Tibial nerve (tissue), 4 donors: ENCODE data around the gene HOXA4. TPM values are rescaled to one million over a fixed set of nuclear protein-coding genes. Genes with fewer than 3 reads are reported as not detected.

Experiments
- DNase-seq, 2 donors: peaks; one replicate each; pipeline ENCODE4 v3.0.0-alpha.2; 2019; ENCODE audit warnings: low spot score in 2 of 2
- H3K27ac ChIP-seq, 4 donors: fragments of 200-600 bp; sonication (generic) in 3 of 4; one replicate each; pipeline ENCODE4 v1.5.1; 2017 to 2019; ENCODE audit warnings: mild to moderate bottlenecking in 1 of 4
- H3K27me3 ChIP-seq, 2 donors: fragments of 200-600 bp; sonication (generic) in 1 of 2; one replicate each; pipeline versions ENCODE4 v1.5.1 to v1.6.0; 2017 to 2019
- H3K36me3 ChIP-seq, 3 donors: fragments of 200-600 bp; sonication (generic); one replicate each; pipeline ENCODE4 v1.5.1; 2018 to 2019
- H3K4me1 ChIP-seq, 4 donors: fragments of 200-600 bp; sonication (generic) in 3 of 4; one replicate each; pipeline ENCODE4 v1.5.1; 2017 to 2019
- H3K4me3 ChIP-seq, 4 donors: fragments of 200-600 bp; sonication (generic) in 3 of 4; one replicate each; pipeline ENCODE4 v1.5.1; 2017 to 2019; ENCODE audit warnings: mild to moderate bottlenecking in 1 of 4, moderate library complexity in 1 of 4
- H3K9me3 ChIP-seq, 4 donors: fragments of 200-600 bp; sonication (generic) in 3 of 4; one replicate each; pipeline ENCODE4 v1.5.1; 2017 to 2019
- EP300 ChIP-seq, 2 donors: sonication (generic); formaldehyde crosslinking; IDR thresholded peaks; one replicate each; pipeline ENCODE4 v1.6.1; 2017; ENCODE audit warnings: antibody characterized with exemption in 2 of 2, mild to moderate bottlenecking in 1 of 2
- POLR2A ChIP-seq, 2 donors: fragments of 450-650 bp; IDR thresholded peaks; one replicate each; pipeline ENCODE4 v1.6.1; 2017; ENCODE audit warnings: antibody characterized with exemption in 2 of 2, mild to moderate bottlenecking in 2 of 2, moderate library complexity in 2 of 2
- WGBS, 2 donors: methylation state at CpG; one replicate each; pipeline ENCODE4 v1.1.5; 2018; 5-methylcytosine and 5-hydroxymethylcytosine counted together
- total RNA-seq, 4 donors: library from RNA; depleted of rRNA; stranded (reverse); fragments of >200 nt; gene quantifications; one replicate each; pipeline ENCODE4 v1.1.0, GENCODE V29; 2016
- TF ChIP-seq, protein P1 (sequence below), 5 experiments: fragments of 200-600 bp in 3 of 5; fragments of 450-650 bp in 2 of 5; sonication (generic) in 3 of 5; IDR thresholded peaks; one replicate each; pipeline ENCODE4 v1.5.1; 2016 to 2019; ENCODE audit warnings: antibody characterized with exemption in 5 of 5, mild to moderate bottlenecking in 3 of 5, moderate library complexity in 2 of 5

The HOXA4 gene
- total RNA-seq, 4 donors from 2014 or later, result 4.4 to 6.3 (median 4.7) TPM

- no peak for DNase-seq
- TF ChIP-seq EP300 (IDR thresholded peaks at IDR 0.05) (no peak), POLR2A (IDR thresholded peaks at IDR 0.05) (no peak)
- TF ChIP-seq, protein P1, sequence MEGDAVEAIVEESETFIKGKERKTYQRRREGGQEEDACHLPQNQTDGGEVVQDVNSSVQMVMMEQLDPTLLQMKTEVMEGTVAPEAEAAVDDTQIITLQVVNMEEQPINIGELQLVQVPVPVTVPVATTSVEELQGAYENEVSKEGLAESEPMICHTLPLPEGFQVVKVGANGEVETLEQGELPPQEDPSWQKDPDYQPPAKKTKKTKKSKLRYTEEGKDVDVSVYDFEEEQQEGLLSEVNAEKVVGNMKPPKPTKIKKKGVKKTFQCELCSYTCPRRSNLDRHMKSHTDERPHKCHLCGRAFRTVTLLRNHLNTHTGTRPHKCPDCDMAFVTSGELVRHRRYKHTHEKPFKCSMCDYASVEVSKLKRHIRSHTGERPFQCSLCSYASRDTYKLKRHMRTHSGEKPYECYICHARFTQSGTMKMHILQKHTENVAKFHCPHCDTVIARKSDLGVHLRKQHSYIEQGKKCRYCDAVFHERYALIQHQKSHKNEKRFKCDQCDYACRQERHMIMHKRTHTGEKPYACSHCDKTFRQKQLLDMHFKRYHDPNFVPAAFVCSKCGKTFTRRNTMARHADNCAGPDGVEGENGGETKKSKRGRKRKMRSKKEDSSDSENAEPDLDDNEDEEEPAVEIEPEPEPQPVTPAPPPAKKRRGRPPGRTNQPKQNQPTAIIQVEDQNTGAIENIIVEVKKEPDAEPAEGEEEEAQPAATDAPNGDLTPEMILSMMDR (IDR thresholded peaks at IDR 0.05), result peak in 3 of 5 experiments; percentile 13 to 21 (median 19)
- Histone ChIP-seq H3K27ac (peak overlapping the region; percentile 56 to 90 (median 71)), H3K36me3 (no peaks in the 10 kb centered on the region), H3K9me3 (no peaks in the 10 kb centered on the region), H3K4me1 (peaks cover 0 to 80% (median 6%) of the 10 kb centered on the region in 4 donors), H3K4me3 (peak overlapping the region; percentile 51 to 76 (median 64)), H3K27me3 (peaks cover 0 to 50% of the 10 kb centered on the region in 2 donors)
- WGBS, 2 donors, result 26 to 32% methylated on average over 11 to 22 of the region's 72 CpGs
Observed at GRCh38 chr7:27129729-27130539, 623 bp downstream of the HOXA4 start.

DNA sequence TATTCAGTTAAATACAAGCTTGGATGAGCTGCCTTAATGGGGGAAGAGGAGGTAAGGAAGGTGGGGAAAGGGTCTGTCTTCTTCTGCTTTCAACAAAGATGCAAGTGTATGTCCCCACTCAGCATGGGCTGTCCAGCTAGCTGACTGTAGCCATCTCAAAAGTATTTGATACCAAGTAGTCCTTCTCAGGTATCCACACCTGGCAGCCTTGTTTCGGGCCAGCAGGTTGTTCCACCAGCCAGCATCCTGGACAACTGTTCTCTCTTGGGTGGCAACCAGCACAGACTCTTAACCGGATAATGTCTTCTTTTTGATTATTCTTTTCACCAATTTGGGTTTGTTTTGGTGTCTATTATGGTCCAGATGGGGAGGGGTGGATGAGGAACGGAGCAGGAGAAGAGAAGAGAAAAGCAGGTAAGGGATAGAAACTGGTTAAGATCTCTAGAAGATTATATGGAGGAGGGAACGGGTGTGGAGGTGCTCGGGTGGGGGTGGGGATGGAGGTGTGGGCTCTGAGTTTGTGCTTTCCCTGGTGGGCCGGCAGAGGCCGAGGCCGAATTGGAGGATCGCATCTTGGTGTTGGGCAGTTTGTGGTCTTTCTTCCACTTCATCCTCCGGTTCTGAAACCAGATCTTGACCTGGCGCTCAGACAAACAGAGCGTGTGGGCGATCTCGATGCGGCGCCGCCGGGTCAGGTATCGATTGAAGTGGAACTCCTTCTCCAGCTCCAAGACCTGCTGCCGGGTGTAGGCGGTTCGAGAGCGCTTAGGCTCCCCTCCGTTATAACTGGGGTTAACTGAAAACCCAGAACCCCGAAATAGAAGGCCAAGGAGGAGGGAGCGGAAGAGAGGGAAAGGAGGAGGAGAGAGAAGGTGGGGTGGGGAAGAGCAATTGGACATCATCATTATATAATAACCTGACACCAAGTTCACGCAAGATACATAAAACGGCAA, 1.5 kb downstream of the HOXA4 start:
- Histone ChIP-seq H3K9me3 (no peaks in the 10 kb centered on the region), H3K27ac (peak overlapping the region in 2 of 4 donors; percentile 73 to 90), H3K4me3 (peak overlapping the region in 2 of 4 donors; percentile 34 to 74), H3K27me3 (peaks cover 0 to 51% of the 10 kb centered on the region in 2 donors), H3K4me1 (peaks cover 0 to 77% (median 2%) of the 10 kb centered on the region in 4 donors), H3K36me3 (peaks cover 0 to 6% (median 0%) of the 10 kb centered on the region in 3 donors)
- no peak for DNase-seq
- 78 to 79% methylated on average over 28 of the region's 28 CpGs for WGBS, 2 donors
- TF ChIP-seq, protein P1 (IDR thresholded peaks at IDR 0.05), result no peak
- no peak for TF ChIP-seq EP300 (IDR thresholded peaks at IDR 0.05)
- TF ChIP-seq POLR2A (IDR thresholded peaks at IDR 0.05), result no peak

DNA sequence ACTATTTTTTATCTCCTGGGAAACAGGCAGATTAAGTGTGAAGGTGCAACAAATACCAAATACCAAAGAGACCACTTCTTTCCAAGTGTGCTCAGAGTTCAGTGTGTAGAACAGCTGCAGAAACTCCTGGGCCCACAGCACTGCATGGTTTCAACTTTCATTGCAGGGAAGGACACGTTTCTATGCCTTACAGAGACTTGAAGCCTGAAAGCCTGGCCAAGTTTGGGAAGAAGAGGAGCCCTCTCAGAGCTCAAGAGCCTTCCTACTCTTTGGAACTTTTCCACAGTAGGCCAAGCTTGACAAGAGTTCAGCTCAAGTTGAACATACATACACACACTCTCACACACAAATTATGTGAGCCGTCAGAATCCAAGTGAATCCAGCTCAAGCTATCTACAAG, 2.5 kb downstream of the HOXA4 start:
- Histone ChIP-seq H3K27ac (no peak overlapping the region), H3K9me3 (no peaks in the 10 kb centered on the region), H3K27me3 (peaks cover 0 to 56% of the 10 kb centered on the region in 2 donors), H3K36me3 (peaks cover 0 to 9% (median 0%) of the 10 kb centered on the region in 3 donors), H3K4me1 (peaks cover 0 to 77% (median 0%) of the 10 kb centered on the region in 4 donors), H3K4me3 (no peak overlapping the region)
- TF ChIP-seq POLR2A (IDR thresholded peaks at IDR 0.05) (no peak), EP300 (IDR thresholded peaks at IDR 0.05) (no peak)
- TF ChIP-seq, protein P1 (IDR thresholded peaks at IDR 0.05), result no peak
- no peak for DNase-seq
- 57 to 64% methylated on average over 2 of the region's 2 CpGs for WGBS, 2 donors

DNA sequence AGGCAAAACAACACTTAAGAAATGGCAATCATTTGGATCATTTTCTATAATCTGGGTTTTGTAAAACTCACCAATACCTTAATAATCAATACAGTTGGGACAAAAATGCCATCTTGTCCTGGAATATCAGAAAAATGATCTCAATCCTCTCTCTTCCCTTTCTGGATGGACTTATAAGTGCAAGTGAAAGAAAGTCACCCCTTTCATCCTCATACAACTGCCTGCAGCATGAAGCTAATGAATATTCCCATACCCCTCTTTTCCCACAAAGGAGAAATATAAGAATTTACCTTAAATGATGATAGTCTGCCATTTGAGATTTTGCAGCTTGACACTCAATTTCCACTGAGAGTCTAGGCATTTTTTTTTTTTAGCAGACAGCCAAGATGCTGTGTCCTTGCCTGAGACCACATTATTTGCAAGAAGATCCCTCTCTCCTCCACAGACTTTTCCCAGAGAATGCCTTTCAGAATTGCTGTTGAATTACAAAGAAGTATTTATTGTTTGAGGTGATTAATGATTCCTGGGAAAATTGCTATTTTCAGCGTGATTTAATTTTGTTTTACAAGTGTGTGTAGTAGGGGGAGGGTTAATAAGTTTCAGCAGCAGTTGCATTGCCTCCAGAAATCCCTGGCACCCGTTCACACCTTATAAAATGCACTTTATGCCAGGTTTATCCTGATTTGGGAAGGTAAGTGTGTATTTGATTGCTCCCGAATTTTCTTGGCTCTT, 3.8 kb downstream of the HOXA4 start:
- TF ChIP-seq, protein P1 (IDR thresholded peaks at IDR 0.05), result no peak
- no peak for TF ChIP-seq POLR2A (IDR thresholded peaks at IDR 0.05)
- TF ChIP-seq EP300 (IDR thresholded peaks at IDR 0.05), result no peak
- H3K4me3 ChIP-seq, result no peak overlapping the region
- no peak for DNase-seq
- peaks cover 0 to 48% of the 10 kb centered on the region in 2 donors for H3K27me3 ChIP-seq
- peaks cover 0 to 77% (median 0%) of the 10 kb centered on the region in 4 donors for H3K4me1 ChIP-seq
- H3K9me3 ChIP-seq, result no peaks in the 10 kb centered on the region
- H3K27ac ChIP-seq, result no peak overlapping the region
- WGBS, 2 donors, result 63 to 68% methylated on average over 3 of the region's 3 CpGs
- peaks cover 0 to 18% (median 0%) of the 10 kb centered on the region in 3 donors for H3K36me3 ChIP-seq
